ENCODE results near the gene VOPP1.

Gene VOPP1

GRCh38 chr7:55504093-55504859 is 68.0 kb downstream of the VOPP1 start:
- H3K27ac ChIP-seq, result no peak overlapping the region
- TF ChIP-seq ZFX (IDR thresholded peaks at IDR 0.05; ENCODE audit: borderline replicate concordance), result no peak
- TF ChIP-seq CTCF (IDR thresholded peaks at IDR 0.05), result no peak

DNA sequence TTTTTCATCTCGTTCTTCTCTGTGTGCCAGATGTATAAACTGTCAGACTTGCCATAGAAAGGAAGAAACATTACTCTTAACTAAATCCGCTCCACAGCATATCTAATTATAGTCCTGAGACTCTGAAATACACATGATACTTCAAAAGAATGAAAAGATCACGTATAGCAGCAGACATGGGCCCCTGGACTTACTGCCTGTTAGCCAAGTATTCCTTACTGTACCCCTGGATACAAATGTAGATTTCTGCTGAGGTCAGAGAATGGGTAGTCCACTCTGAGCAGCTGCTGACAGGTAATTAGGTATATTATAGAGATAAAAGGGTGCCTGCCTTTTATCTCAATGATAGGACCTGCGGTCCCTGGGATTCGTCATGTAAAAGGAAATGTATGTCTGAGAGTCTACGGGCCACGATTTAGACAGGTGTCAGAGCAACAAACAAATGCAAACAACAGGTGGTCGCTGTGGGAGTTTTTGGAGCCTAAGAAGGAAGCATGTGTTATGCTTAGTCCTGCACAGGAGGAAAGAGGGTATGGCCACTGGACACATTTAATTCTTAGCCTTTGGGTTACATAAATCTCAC is 69.4 kb downstream of the VOPP1 start:
- no peak for TF ChIP-seq CTCF (IDR thresholded peaks at IDR 0.05)
- TF ChIP-seq ZFX (IDR thresholded peaks at IDR 0.05; ENCODE audit: borderline replicate concordance), result no peak
- no peak overlapping the region for H3K27ac ChIP-seq

GRCh38 chr7:55502124-55502857 is 70.0 kb downstream of the VOPP1 start:
- TF ChIP-seq ZFX (IDR thresholded peaks at IDR 0.05; ENCODE audit: borderline replicate concordance) (no peak), CTCF (IDR thresholded peaks at IDR 0.05) (no peak)
- no peak overlapping the region for H3K27ac ChIP-seq

DNA sequence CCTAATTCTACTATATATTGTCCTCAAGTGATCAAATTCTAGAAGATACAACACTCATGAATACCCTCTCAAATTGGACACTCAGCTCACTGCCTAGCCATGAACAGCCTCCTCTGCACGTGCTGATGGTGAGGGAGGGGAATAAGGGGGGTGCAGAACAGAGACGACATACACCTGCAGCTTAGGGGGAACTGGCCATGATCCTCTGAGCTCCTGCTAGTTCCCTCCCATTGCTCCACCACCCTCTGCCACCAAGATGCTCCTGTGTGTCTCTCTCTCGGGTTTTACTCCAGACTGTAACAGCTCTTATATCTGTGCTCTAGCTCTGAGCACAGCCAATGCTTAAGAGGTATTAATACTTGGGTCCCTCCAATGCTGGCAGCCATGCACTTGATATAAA is 70.7 kb downstream of the VOPP1 start:
- H3K27ac ChIP-seq, result no peak overlapping the region
- no peak for TF ChIP-seq ZFX (IDR thresholded peaks at IDR 0.05; ENCODE audit: borderline replicate concordance)
- TF ChIP-seq CTCF (IDR thresholded peaks at IDR 0.05), result no peak

DNA sequence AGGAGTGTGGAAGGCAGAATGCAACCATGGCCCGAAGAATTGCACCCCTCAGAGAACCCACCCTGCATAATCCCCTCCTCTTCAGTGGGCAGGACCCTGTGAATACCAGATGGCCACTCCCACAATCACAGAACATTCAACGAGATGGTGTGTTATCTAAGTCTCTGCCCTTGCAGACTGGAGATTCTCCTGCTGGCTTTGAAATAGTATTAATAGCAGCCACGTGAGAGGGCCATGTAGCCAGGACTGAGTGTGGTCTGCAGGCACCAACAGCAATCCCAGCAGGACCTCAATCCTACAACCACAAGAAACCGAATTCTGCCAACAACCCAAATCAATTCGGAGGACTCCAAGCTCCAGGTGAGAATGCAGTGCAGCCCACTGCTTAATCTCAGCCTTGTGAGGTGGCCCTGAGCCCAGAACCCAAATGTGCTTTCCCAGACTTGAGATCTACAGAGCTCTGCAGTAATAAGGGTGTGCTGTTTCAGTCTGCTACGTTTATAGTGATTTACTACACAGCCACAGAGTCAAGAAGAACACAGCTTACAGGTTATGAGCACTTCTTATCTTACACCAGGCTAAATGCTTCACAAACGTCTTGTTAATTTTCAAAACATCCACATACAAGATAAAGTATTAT is 72.1 kb downstream of the VOPP1 start:
- TF ChIP-seq CTCF (IDR thresholded peaks at IDR 0.05), result no peak
- TF ChIP-seq ZFX (IDR thresholded peaks at IDR 0.05; ENCODE audit: borderline replicate concordance), result no peak
- no peak overlapping the region for H3K27ac ChIP-seq

- no peak overlapping the region for H3K27ac ChIP-seq
- TF ChIP-seq ZFX (IDR thresholded peaks at IDR 0.05; ENCODE audit: borderline replicate concordance) (no peak), CTCF (IDR thresholded peaks at IDR 0.05) (no peak)
Observed at GRCh38 chr7:55499591-55499990, 72.7 kb downstream of the VOPP1 start.

Measured in 22Rv1 (cell line).